H1 (cell line): ENCODE results near the gene PPP1R2B. TPM values are rescaled to one million over a fixed set of nuclear protein-coding genes. Genes with fewer than 3 reads are reported as not detected.

Experiments
- CTCF ChIA-PET: fragments of 300-600 bp; sonication (Branson Sonifier 250); formaldehyde crosslinking; loops from one replicate; lab custom pipeline; 2021; ENCODE audit not compliant: partially characterized antibody; lab: Charles Lee
- POLR2A ChIA-PET: fragments of 300-600 bp; sonication (Branson Sonifier 250); formaldehyde crosslinking; loops from one replicate; lab custom pipeline; 2021; ENCODE audit warnings: inconsistent platforms; ENCODE audit not compliant: partially characterized antibody; lab: Charles Lee
- DNase-seq, 2 experiments: peaks; one replicate each; pipeline versions ENCODE4 v3.0.0 to v3.0.0-alpha.2; 2010 to 2022; ENCODE audit warnings: low spot score in 2 of 2, low read depth in 1 of 2, mixed read lengths in 1 of 2
- FAIRE-seq: peaks from 2 replicates; lab custom pipeline; 2011; peaks lifted over from hg19 to GRCh38; lab: Jason Lieb, UNC
- H2AFZ ChIP-seq: 2 replicates; pipeline ENCODE4 v1.8.1; 2012; ENCODE audit warnings: low read length, inconsistent platforms
- H2AK5ac ChIP-seq: 2 replicates; pipeline ENCODE4 v1.6.1; 2013; ENCODE audit warnings: low read depth, low read length
- H2BK120ac ChIP-seq: replicated peaks from 2 replicates; pipeline ENCODE3; 2013; ENCODE audit warnings: low read depth, low read length, inconsistent platforms
- H2BK12ac ChIP-seq: 2 replicates; pipeline ENCODE4 v1.6.1; 2013; ENCODE audit warnings: low read depth, low read length
- H2BK15ac ChIP-seq: 2 replicates; pipeline ENCODE4 v1.6.1; 2013; ENCODE audit warnings: low read length
- H2BK20ac ChIP-seq: 2 replicates; pipeline ENCODE4 v1.6.1; 2013; ENCODE audit warnings: low read length
- H2BK5ac ChIP-seq: 2 replicates; pipeline ENCODE4 v1.6.1; 2013; ENCODE audit warnings: low read depth, low read length
- H3K14ac ChIP-seq: 2 replicates; pipeline ENCODE4 v1.6.1; 2013; ENCODE audit warnings: inconsistent platforms; ENCODE audit not compliant: insufficient read length
- H3K18ac ChIP-seq: 2 replicates; pipeline ENCODE4 v1.6.1; 2013; ENCODE audit warnings: low read length; ENCODE audit errors: extremely low read depth
- H3K23ac ChIP-seq: 2 replicates; pipeline ENCODE4 v1.6.1; 2013; ENCODE audit warnings: inconsistent platforms; ENCODE audit not compliant: insufficient read length
- H3K23me2 ChIP-seq: 2 replicates; pipeline ENCODE4 v1.6.1; 2013; ENCODE audit warnings: low read depth, low read length
- H3K27ac ChIP-seq: 2 replicates; pipeline ENCODE4 v1.6.1; 2011; ENCODE audit warnings: low read depth, low read length, inconsistent platforms
- H3K27me3 ChIP-seq, 4 experiments: replicated peaks in 1 of 4; 1 replicate in 1 of 4; 2 replicates in 3 of 4; pipeline versions ENCODE4 v1.6.1 to v1.8.1; 2011 to 2013; ENCODE audit warnings: low read length in 3 of 4, mild to moderate bottlenecking in 3 of 4, inconsistent platforms in 2 of 4, mixed read lengths in 2 of 4, moderate library complexity in 1 of 4; ENCODE audit not compliant: control insufficient read depth in 3 of 4, insufficient read depth in 3 of 4; ENCODE audit errors: extremely low read depth in 1 of 4
- H3K36me3 ChIP-seq, 4 experiments: 2 replicates each; pipeline versions ENCODE4 v1.6.1 to v1.8.1; 2011 to 2013; ENCODE audit warnings: mild to moderate bottlenecking in 4 of 4, low read length in 3 of 4, moderate library complexity in 2 of 4, control low read depth in 1 of 4, inconsistent platforms in 1 of 4; ENCODE audit not compliant: insufficient read depth in 4 of 4, control insufficient read depth in 2 of 4
- H3K4ac ChIP-seq: replicated peaks from 2 replicates; pipeline ENCODE3; 2013; ENCODE audit warnings: low read length, low read depth, mixed read lengths, inconsistent platforms; ENCODE audit not compliant: insufficient read length
- H3K4me1 ChIP-seq, 4 experiments: replicated peaks in 1 of 4; 1 replicate in 1 of 4; 2 replicates in 3 of 4; pipeline versions ENCODE4 v1.6.1 to v1.8.1; 2011 to 2013; ENCODE audit warnings: low read length in 3 of 4, inconsistent platforms in 2 of 4, mixed read lengths in 1 of 4; ENCODE audit not compliant: insufficient read depth in 4 of 4, control insufficient read depth in 3 of 4
- H3K4me2 ChIP-seq, 2 experiments: 2 replicates each; pipeline versions ENCODE4 v1.6.1 to v1.8.1; 2011 to 2013; ENCODE audit warnings: low read depth in 2 of 2, low read length in 2 of 2, control low read depth in 1 of 2, inconsistent platforms in 1 of 2, mild to moderate bottlenecking in 1 of 2; ENCODE audit not compliant: insufficient read depth in 1 of 2
- H3K4me3 ChIP-seq, 4 experiments: fragments of 200-600, 300-600 bp in 1 of 4; sonication (generic), shearing (Covaris generic), sonication (Bioruptor Twin) in 1 of 4; 2 replicates each; pipeline versions ENCODE4 v1.5.1 to v1.8.1; 2011 to 2016; ENCODE audit warnings: low read length in 4 of 4, low read depth in 3 of 4, control low read depth in 2 of 4, inconsistent platforms in 2 of 4, mild to moderate bottlenecking in 2 of 4, mixed read lengths in 1 of 4, moderate library complexity in 1 of 4; ENCODE audit not compliant: insufficient read depth in 2 of 4; ENCODE audit errors: extremely low read depth in 1 of 4
- H3K56ac ChIP-seq: replicated peaks from 2 replicates; pipeline ENCODE3; 2013; ENCODE audit warnings: low read depth, mild to moderate bottlenecking, mixed read lengths, low read length, inconsistent platforms; ENCODE audit not compliant: insufficient read length
- H3K79me1 ChIP-seq: 2 replicates; pipeline ENCODE4 v1.6.1; 2013; ENCODE audit warnings: low read depth, low read length, control low read depth
- H3K79me2 ChIP-seq, 2 experiments: 2 replicates each; pipeline versions ENCODE4 v1.6.1 to v1.8.1; 2012 to 2013; ENCODE audit warnings: low read length in 2 of 2, mild to moderate bottlenecking in 2 of 2, inconsistent platforms in 1 of 2; ENCODE audit not compliant: insufficient read depth in 2 of 2, control insufficient read depth in 1 of 2
- H3K9ac ChIP-seq, 4 experiments: replicated peaks in 1 of 4; 1 replicate in 1 of 4; 2 replicates in 3 of 4; pipeline versions ENCODE4 v1.6.1 to v1.8.1; 2011 to 2013; ENCODE audit warnings: low read depth in 3 of 4, low read length in 3 of 4, control low read depth in 2 of 4, mild to moderate bottlenecking in 2 of 4, moderate library complexity in 2 of 4, inconsistent platforms in 1 of 4; ENCODE audit errors: extremely low read depth in 1 of 4
- H3K9me3 ChIP-seq, 2 experiments: 2 replicates each; pipeline versions ENCODE4 v1.6.1 to v1.8.1; 2012 to 2013; ENCODE audit warnings: mild to moderate bottlenecking in 2 of 2, moderate library complexity in 2 of 2, control low read depth in 1 of 2, inconsistent platforms in 1 of 2, low read depth in 1 of 2, low read length in 1 of 2, mixed read lengths in 1 of 2; ENCODE audit not compliant: insufficient read depth in 2 of 2
- H4K20me1 ChIP-seq, 2 experiments: replicated peaks in 1 of 2; 2 replicates each; pipeline versions ENCODE3 to v1.8.1; 2011 to 2013; ENCODE audit warnings: inconsistent platforms in 2 of 2, low read length in 2 of 2, mild to moderate bottlenecking in 1 of 2; ENCODE audit not compliant: insufficient read depth in 2 of 2, control insufficient read depth in 1 of 2
- H4K5ac ChIP-seq: 2 replicates; pipeline ENCODE4 v1.6.1; 2013; ENCODE audit warnings: low read length, low read depth, mixed read lengths, inconsistent platforms; ENCODE audit not compliant: insufficient read length
- H4K8ac ChIP-seq: 2 replicates; pipeline ENCODE4 v1.8.0; 2013; ENCODE audit warnings: mild to moderate bottlenecking, moderate library complexity, low read length, inconsistent platforms; ENCODE audit not compliant: insufficient read depth; ENCODE audit errors: extremely low read depth
- H4K91ac ChIP-seq: replicated peaks from 2 replicates; pipeline ENCODE3; 2013; ENCODE audit warnings: low read length, mixed read lengths, inconsistent platforms; ENCODE audit not compliant: insufficient read length
- ASH2L ChIP-seq: fragments of 200-600, 300-600 bp; sonication (generic); IDR thresholded peaks from one replicate; pipeline ENCODE4 v1.7.1; 2017; ENCODE audit warnings: low read length
- BCL11A ChIP-seq, 2 experiments: IDR thresholded peaks; one replicate each; pipeline ENCODE4 v1.6.1; 2011; ENCODE audit warnings: low read depth in 2 of 2, low read length in 2 of 2, mild to moderate bottlenecking in 2 of 2
- CBX5 ChIP-seq: fragments of 300-800, 300-1000 bp; sonication (generic); IDR thresholded peaks from 2 replicates; pipeline ENCODE4 v1.7.1; 2016; ENCODE audit warnings: antibody characterized with exemption, low read length, low read depth
- KDM4A ChIP-seq: IDR thresholded peaks from one replicate; pipeline ENCODE4 v1.7.1; 2012; ENCODE audit warnings: low read depth, mild to moderate bottlenecking, moderate library complexity, low read length, inconsistent platforms; ENCODE audit not compliant: severe bottlenecking
- KDM5A ChIP-seq: fragments of 200-600 bp; IDR thresholded peaks from 2 replicates; pipeline ENCODE4 v1.7.1; 2012; ENCODE audit warnings: mild to moderate bottlenecking, low read length, inconsistent platforms, mixed read lengths
- POLR2A ChIP-seq, 2 experiments: IDR thresholded peaks; 1 replicate in 1 of 2; 2 replicates in 1 of 2; pipeline ENCODE4 v1.6.1; 2011; ENCODE audit warnings: low read depth in 2 of 2, low read length in 2 of 2, mild to moderate bottlenecking in 2 of 2; ENCODE audit errors: control extremely low read depth in 1 of 2
- RBBP5 ChIP-seq: IDR thresholded peaks from 2 replicates; pipeline ENCODE4 v1.7.1; 2012; ENCODE audit warnings: low read depth, mild to moderate bottlenecking, inconsistent platforms, low read length, moderate library complexity, borderline replicate concordance
- RFX5 ChIP-seq: IDR thresholded peaks from 2 replicates; pipeline ENCODE4 v1.6.1; 2011; ENCODE audit warnings: low read depth, low read length, improper control_type of control experiment, borderline replicate concordance
- SIN3A ChIP-seq, 2 experiments: IDR thresholded peaks in 1 of 2; conservative IDR thresholded peaks in 1 of 2; 2 replicates each; pipeline ENCODE4 v1.6.1; 2011 to 2012; ENCODE audit warnings: low read length in 2 of 2, improper control_type of control experiment in 1 of 2, low read depth in 1 of 2, mild to moderate bottlenecking in 1 of 2
- ZNF274 ChIP-seq: IDR thresholded peaks from 2 replicates; pipeline ENCODE4 v1.7.0; 2012; ENCODE audit warnings: low read length, borderline replicate concordance; ENCODE audit errors: extremely low read depth
- WGBS, 2 experiments: shearing (Covaris generic) in 1 of 2; methylation state at CpG; one replicate each; pipeline versions ENCODE4 v1.1.6 to v1.1.7; 2013 to 2015; ENCODE audit warnings: low lambda C conversion rate in 2 of 2, mixed read lengths in 2 of 2, inconsistent platforms in 1 of 2, low coverage in 1 of 2, missing lambda C conversion rate in 1 of 2; ENCODE audit not compliant: insufficient replicate concordance in 2 of 2, insufficient coverage in 1 of 2, insufficient read length in 1 of 2; ENCODE audit errors: extremely low coverage in 1 of 2, missing lambda C conversion rate in 1 of 2; 5-methylcytosine and 5-hydroxymethylcytosine counted together
- polyA plus RNA-seq, 7 experiments: library from polyadenylated mRNA; depleted of rRNA in 3 of 7; stranded (reverse) in 5 of 7; unstranded in 2 of 7; fragments of >200 nt in 5 of 7; fragments of 200-250 nt in 2 of 7; gene quantifications; 1 replicate in 5 of 7; 2 replicates in 1 of 7; 4 replicates in 1 of 7; pipeline versions ENCODE4 v1.2.1 to v1.2.3, GENCODE V29; 2011 to 2013; ENCODE audit warnings: missing spikeins in 2 of 7, mixed read lengths in 2 of 7
- total RNA-seq: library from RNA; stranded (reverse); fragmentation: NEBNext Ultra II Directional; extraction: Animal tissue kit (Norgen Biotek cat#: 25700); gene quantifications from 2 replicates; pipeline ENCODE4 v1.2.1, GENCODE V29; 2021

Gene PPP1R2B
- total and polyA plus RNA-seq, 2 of the 8 experiments (the other 6 are each of a cell fraction or from before 2014, with no cell fraction given), result not detected

- 100% methylated on average over 2 of the region's 2 CpGs; no CpG with 5 or more reads in 1 of the 2 experiments for WGBS, 2 experiments
- Histone ChIP-seq H2AFZ (no peak overlapping the region), H3K23ac (no peak overlapping the region), H3K4me1 (no peaks in the 10 kb centered on the region), H3K4me3 (no peak overlapping the region), H3K18ac (no peak overlapping the region), H2BK12ac (no peak overlapping the region), H2BK20ac (no peak overlapping the region), H4K91ac (no peak overlapping the region), H2BK5ac (no peak overlapping the region), H2BK120ac (no peak overlapping the region), H3K4ac (no peak overlapping the region), H3K9me3 (no peaks in the 10 kb centered on the region), H3K4me2 (no peak overlapping the region), H3K79me2 (no peaks in the 10 kb centered on the region), H4K5ac (no peak overlapping the region), H4K20me1 (no peaks in the 10 kb centered on the region), H3K79me1 (no peaks in the 10 kb centered on the region), H3K56ac (no peak overlapping the region), H3K9ac (no peak overlapping the region), H2AK5ac (no peak overlapping the region), H4K8ac (no peak overlapping the region), H3K23me2 (no peaks in the 10 kb centered on the region), H3K27me3 (no peaks in the 10 kb centered on the region), H2BK15ac (no peak overlapping the region), H3K27ac (no peak overlapping the region), H3K36me3 (no peaks in the 10 kb centered on the region), H3K14ac (no peak overlapping the region)
- POLR2A ChIA-PET, result interaction anchor here (1.4 kb wide), 1 partner anchor 10 kb away, joined by 3 read pairs; no protein-coding TSS in a partner anchor
- CTCF ChIA-PET, result interaction anchor here (1.1 to 2.3 kb wide), 7 partner anchors 8 to 244 kb away, joined by 3 to 11 read pairs (median 4); no protein-coding TSS in a partner anchor
- FAIRE-seq (no peak), DNase-seq (no peak)
- TF ChIP-seq ASH2L (no peak), ZNF274 (no peak), SIN3A (conservative IDR thresholded peaks at IDR 0.05 in 1 of 2, IDR thresholded peaks at IDR 0.05 in 1 of 2; ENCODE audit: low read depth in 1 of 2, low read length in 2 of 2) (no peak), POLR2A (IDR thresholded peaks at IDR 0.05; ENCODE audit: control extremely low read depth in 1 of 2, low read depth in 2 of 2, low read length in 2 of 2) (no peak), BCL11A (IDR thresholded peaks at IDR 0.05; ENCODE audit: low read depth in 2 of 2, low read length in 2 of 2) (no peak), KDM5A (no peak), KDM4A (no peak), CBX5 (no peak), RFX5 (no peak), RBBP5 (no peak)
Observed at GRCh38 chr5:156888520-156888919, 38.4 kb downstream of the PPP1R2B start.
